C1 segment of cervical spinal cord (tissue), 14 donors: ENCODE data around the gene STIM1.
"Not testable (repeated sequence)": the region's sequence is repeated elsewhere in the genome, so short reads cannot be mapped to it uniquely, and the experiment has no call there.

Experiments used
- DNase-seq, 14 donors: peaks; one replicate each; lab custom pipeline; 2025; lab: John Stamatoyannopoulos, UW

STIM1 gene

DNA sequence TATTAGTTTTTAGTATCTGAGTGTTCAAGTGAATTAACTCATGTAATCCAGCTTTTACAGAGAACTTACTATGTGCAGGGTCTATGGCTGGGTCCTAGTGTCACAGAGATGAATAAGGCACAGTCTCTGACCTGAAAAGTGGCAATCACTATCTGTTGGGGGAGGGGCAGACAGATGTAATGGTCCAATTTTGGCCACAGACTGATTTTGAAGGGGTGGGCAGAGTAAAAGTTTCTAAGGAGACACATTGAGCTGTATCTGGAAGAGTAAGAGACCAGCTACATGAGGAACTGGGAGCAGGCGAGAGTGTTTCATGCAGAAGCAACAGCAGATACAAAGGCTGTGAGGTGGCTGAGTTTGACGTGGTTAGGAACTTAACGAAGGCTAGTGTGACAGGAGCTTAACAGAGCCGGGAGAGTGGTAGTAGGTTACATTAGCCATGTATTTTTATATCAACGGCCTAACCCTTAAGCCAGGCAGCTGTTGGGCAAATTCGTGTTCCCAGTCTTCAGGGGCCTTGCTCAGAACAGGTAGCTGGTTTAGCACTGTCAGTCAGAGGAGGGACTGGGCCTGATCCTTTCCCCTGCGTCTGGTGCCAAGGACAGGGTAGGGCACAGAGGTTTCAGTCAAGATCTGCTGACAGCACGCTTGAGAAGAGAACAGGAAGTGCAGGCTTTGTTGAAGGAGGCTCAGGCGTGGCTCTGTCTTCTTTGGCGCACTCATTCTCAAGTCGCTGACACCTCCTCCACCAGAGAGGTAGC, 1.4 kb upstream of the STIM1 start:
- DNase-seq: peak in 3 of 14 donors; percentile 33 to 51 (median 45)

DNA sequence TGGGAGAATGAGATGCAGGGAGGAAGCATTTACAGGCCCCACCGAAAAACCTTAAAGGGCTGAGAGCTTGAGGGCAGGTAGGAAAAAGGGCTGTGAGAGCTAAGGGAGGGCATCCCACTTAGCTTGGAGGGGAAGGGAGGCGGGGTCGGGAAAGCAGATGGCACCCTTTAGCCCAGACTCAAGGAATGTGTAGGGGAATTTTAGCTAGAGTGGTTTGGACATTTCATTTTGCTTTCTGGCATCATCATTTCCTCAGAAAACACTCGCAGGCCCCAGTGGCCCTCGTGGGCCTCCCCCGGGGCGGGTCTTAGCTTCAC, 846 bp upstream of the STIM1 start:
- DNase-seq: no peak

DNA sequence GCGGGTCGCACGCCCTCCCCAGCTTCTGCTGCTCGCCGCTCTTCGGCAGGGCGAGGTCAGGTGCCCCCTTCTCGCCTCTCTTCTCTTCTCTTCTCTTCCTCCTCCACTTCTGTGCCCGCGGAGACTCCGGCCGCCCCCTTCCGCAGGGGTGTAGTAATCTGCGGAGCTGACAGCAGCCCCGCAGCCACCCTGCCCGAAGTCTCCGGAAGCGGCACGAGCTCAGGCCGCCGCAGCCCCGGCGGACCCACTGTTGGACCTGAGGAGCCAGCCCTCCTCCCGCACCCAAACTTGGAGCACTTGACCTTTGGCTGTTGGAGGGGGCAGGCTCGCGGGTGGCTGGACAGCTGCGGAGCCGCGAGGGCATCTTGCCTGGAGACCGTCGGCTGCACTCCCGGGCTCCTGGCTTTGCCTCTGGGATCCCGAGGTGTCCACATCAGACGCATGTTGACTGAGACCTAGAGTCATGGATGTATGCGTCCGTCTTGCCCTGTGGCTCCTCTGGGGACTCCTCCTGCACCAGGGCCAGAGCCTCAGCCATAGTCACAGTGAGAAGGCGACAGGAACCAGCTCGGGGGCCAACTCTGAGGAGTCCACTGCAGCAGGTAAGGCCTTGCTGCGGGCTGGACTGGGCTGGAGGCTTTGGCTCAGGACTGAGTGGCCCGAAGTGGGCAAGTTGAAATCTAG, 486 bp downstream of the STIM1 start:
- DNase-seq: peak in 6 of 14 donors; percentile 32 to 59 (median 46)

DNA sequence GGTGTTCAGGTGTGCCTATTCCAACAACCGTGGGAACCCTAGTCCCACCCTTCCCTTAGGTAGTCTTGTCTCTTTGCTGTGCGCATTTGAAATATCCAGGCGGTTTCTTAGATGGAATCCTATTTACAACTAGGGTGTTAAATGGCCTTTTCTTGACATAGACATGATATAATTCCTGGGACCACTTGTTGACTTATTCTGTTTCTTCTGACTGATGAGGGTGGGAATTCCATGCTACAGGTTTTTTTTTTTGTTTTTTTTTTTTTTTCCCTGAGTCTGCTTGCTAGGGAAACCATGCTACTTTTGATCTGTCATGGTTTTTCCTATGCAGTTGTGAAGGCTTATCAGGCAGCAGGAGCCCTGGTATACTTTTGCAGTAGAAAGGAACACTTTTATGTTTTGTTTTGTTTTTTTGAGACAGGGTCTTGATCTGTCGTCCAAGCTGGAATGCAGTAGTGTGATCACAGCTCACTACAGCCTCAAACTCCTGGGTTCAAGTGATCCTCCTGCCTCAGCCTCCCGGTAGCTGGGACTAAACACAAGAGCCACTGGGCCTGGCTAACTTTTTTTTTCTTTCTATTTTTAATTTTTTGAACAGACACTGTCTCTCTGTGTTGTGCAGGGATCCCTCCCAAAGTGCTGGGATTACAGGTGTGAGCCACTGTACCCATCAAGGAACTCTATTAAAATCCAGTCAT, 1.5 kb downstream of the STIM1 start:
- DNase-seq: no peak

DNA sequence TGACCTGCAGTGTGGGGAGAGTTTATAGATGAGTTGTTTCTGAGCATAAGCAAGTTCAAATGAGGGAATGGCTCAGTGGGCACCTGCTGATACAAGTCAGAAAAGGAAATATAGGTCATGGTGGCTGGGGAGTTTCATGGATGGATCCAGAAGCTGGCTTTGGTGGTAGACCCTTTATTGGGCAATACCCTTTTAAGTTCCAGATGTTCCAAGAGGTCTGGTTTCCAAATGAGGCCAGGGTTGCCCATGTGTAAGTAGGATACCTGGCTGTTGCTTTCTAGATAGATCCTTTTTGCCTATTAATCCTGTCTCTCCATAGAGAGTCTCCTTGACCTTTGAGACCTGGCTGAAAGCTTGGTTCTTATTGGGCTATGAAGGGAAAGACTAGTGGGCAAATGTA, 2.2 kb downstream of the STIM1 start:
- no peak for DNase-seq

DNA sequence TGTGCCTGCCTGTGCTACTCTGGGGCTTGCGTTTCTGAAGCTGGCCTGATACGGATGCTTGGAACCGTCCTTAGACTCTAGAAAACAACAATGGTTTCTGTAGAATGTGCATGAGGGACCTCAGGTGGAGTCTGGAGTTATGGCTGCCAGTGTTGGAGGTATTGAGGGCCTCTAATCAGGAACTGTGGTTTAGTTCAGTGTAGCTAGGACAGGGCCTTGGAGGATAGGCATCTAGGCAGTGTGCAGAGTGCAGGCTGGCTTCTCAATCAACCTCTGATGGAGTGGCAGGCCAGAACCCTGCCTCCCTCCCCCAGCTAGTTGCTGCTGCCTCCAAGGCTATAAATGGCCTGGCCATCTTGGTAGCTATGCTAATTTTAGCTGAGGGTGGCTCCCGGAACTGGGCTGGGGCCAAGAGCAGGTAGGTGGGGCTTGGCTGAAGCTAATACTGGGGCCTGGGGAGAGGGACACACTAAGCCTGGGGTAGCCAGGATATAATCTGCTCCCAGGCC, 4.0 kb downstream of the STIM1 start:
- peak in 1 of 14 donors; percentile 42 for DNase-seq

DNA sequence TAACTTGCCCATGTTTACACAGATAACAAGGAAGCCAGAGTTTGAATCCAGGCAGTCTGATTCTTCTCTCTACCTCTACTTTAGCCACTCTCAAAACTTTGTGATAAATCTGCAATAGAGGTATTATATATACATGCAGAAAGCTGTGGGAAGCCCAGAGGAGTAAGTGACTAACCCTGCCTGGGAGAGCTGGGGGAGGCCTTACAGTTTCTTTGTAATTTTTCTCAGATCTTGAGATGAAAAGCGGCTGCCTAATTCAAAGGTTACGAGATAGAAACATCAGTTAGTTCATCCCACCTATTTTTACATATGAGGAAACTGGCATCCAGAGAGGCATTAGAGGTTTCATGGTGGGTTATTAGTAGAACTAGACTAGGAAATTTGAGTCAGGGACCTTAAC, 4.9 kb downstream of the STIM1 start:
- DNase-seq: no peak

DNA sequence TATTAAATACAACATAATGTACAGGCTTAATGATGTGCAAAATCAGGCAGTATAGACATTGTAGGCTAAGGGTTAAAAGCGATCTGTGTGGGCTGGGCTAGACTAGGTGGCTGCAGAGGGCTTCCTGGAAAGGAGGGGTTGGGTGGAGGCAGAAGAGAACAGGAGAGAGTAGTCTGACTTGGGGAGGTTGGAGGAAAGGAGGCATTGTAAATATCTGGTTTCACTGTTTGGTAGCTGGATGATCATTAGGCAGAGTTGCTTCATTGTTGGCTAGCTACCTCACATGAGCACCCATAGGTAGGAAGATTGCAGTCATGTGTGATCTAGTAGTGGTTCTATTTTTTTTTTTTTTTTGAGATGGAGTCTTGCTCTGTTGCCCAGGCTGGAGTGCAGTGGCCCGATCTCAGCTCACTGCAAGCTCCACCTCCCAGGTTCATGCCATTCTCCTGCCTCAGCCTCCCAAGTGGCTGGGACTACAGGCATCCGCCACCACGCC, 5.5 kb downstream of the STIM1 start:
- DNase-seq: not testable (repeated sequence)

DNA sequence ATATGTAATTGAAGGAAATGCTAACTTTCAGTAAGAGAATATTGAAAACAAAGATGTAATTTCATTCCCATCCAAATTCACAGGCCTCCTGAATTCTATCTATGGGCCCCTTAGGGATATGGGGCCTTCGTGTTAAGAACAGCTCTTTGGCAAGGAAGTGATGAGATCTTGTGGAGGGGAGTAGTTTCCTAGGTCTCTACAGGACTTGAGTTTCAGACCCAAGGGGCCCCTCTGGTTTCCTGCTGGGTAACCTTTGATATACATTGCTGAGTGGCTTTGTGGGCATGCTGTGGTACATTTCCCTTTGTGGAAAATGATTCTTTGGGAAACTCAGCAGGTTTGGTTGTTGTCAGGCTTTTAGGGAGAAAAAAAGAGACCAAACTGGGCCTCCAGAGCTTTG, 6.2 kb downstream of the STIM1 start:
- DNase-seq: no peak

DNA sequence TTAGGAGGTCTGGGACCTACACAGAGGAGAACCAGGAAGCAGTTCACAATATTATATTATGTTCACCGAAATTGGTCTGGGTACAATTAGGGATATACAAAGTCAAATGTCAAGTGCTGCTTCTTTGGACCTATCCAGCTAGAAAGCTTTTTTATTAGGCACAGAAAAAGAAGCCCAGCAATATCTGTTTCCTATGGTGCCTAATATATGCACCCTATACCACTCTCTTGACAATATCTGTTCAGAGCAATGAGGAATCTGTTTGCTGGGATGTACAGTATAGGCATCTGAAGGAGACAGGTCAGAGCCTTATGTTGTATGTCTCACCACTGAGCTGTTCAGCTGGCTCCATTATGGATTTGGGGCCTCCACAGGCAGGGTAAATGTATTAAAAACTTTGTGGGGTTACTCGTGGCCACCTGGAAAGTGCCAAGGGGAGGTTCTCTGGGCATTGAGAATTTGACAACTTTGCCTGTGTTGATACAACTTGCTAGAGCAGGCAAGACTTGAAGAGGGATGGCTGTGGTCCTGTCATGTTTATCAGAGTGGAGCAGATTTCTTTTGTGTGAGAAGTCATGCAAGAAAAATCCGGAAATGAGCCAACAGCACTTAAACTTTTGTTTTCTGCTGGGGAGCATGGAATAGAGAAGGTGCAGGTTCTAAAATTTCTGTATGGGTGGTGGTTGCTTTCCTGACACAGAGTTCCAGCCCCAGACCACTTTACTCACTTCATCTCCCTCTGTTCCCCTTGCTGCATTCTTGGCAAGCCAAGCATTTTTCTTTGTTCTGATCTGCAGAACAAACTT, 10.1 kb downstream of the STIM1 start:
- no peak for DNase-seq

DNA sequence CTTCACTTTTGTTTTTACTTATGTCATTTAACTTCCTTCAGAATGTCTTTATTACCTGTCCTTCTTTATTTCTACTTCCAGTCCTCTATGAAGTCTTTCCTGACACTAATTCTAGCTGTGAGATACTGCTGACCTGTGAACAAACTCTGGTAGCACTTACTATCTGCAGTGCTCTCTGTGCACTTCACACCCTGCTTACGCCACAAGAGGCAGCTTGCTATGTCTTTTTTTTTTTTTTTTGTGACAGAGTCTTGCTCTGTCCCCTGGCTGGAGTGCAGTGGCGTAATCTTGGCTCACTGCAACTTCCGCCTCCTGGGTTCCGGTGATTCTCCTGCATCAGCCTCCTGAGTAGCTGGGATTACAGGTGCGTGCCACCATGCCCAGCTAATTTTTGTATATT, 10.7 kb downstream of the STIM1 start:
- no peak for DNase-seq

DNA sequence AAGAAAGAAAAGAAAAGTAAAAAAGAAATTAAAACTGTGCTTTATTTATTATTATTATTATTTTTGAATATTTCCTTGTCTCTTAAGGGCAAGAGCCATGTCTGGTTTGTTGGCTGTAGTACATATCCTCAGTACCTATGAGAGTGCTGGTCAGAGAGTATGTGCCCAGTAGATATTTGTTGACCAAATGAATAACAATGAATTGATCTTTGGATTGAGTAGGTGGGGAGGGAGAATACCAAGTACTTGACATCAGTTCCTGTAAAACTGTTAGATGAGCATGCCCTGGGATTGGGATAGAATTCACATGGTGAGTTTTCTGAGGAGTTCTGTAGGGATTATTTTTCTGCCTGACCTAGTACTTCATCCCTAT, 11.4 kb downstream of the STIM1 start:
- DNase-seq: no peak

DNA sequence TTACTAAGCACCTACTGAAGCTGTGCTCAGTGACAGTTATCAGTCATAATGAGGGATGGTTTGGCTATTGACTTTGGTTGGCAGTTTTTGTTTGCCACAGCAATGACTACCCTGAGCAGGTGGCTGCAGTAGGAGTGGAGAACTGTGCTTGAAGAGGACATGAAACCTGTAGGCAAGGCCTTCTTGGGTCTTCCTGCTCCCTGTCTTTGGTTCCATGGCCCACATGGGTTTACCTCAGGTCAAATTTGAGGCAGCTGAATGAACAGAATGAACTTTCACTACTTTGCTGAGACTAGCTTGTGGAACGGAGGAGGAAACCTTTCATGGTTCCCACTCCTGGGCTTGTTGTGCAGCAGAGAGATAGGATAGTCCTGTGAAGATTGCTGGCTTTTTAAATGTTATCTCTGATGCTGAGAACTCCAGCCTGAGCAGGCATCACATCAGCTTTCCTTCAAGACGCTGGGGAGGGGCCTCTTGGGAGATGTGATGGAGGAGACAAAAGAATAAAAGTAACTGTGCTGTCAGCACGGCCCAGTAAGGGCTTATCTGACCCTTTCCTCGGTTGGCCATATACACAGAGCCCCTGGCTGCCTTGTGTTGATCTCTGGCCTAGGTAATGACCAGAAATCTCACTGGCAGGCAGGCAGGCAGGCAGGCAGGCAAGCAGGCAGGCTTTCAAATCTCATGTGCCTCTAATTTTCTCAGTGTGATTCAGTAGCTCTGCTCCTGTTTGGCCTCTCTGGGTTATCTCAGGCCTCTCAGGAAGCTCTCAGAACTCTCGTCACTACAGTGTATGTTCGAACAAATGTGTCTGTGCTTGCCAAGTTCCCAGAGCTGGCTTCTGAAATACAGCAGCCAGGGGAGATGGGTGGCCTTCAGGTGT, 12.0 kb downstream of the STIM1 start:
- no peak for DNase-seq

DNA sequence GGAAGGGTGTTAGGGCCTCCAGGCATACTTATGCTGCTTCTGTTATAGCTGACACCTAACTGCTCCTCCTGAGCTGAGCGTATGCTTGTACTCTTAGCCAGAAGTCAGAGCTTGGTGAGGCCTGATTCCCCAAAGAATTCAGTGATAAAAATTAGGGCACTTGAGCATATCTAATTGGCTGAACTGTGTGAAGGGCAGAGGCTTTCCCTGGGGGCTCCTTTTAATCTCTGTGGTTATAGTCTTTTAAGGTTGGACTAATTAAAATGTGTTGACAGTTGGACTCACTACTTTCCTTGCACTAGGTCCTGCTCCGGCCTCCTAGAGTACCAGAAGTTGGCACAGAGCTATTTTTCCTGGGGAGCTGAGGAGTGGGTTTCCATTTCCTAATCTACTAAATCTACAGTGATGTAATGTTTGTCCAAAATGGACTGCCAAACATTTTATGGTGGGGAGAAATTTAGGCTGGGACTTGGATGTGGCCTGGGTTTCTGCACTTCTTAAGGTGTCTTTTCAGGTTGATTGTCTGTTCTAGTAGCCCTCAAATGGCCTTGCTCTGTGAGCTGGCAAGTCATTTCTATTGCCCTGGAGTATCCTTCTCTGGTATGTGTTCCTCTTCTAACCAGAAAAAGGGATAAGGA, 18.4 kb downstream of the STIM1 start:
- DNase-seq: no peak

DNA sequence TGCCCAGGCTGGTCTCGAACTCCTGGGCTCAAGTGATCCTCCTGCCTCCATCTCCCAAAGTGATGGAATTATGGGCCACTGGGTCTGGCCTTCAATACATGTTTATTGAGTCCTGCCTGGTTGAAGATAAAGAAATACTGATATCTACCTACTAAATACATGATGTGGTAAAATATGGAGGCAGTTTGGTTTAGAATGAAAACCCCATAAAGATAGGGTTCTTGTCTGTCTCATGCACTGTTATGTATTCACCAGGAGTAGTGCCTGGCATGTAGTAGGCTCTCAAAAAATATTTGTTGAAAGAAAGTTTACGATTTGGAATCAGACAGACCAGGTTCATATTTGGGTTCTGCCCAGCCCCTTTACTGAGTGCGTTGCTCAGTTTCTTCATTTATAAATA, 21.1 kb downstream of the STIM1 start:
- no peak for DNase-seq

DNA sequence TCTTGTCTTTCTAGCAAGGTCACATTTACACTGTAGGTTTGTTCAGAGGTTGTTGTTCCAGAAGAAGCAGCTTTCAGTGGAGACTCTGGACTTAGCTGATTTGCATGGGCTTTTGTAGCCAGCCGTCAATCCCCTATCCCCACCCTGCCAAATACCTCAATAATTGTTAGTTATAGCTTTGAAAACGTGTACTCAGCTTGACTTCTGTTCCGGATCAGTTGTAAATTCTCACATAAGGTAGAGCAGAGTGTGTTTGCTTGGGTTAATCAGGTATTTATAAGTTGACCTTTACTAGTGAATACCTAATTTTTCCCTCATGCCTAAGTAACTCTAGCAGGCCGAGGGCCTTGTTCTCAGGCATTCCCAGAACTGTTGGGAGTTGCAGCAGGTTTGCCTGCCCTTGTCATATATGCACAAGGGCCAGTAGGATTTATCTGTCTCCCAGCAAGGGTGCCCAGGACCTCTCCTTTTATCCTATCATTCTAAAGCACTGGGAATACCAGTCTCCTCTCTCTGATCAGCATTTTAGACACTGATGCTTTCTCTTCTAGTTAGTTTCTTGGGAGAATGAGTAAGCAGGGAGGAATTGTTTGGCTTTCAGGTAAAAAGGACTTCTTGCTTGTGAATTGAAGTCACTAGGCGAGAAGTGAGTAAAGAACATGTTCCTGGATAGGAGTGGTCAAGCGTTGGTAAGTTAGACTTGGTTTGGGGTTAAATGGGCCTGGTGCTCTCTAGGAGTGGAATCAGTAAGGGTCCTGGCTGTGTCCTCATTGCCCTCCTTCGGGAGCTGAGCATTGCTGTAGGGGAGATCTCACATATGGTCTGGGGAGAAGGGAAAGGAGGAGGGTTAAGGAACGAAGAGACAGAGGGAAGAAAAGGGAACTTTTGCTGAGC, 22.1 kb downstream of the STIM1 start:
- no peak for DNase-seq

DNA sequence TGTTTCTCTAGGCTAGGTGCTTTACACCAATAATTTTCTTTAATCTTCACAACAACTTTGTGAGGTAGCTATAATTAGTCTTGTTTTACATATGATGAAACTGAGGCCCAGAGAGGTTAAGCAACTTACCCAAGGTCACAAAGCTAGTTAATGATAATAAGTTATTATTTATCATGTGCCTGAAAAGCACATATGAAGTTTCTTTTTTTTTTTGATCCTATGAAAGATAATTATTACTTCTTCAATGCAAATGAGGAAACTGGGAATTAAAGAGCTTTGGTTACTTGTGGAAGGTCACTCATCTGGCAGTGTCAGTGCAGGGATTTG, 22.8 kb downstream of the STIM1 start:
- no peak for DNase-seq

DNA sequence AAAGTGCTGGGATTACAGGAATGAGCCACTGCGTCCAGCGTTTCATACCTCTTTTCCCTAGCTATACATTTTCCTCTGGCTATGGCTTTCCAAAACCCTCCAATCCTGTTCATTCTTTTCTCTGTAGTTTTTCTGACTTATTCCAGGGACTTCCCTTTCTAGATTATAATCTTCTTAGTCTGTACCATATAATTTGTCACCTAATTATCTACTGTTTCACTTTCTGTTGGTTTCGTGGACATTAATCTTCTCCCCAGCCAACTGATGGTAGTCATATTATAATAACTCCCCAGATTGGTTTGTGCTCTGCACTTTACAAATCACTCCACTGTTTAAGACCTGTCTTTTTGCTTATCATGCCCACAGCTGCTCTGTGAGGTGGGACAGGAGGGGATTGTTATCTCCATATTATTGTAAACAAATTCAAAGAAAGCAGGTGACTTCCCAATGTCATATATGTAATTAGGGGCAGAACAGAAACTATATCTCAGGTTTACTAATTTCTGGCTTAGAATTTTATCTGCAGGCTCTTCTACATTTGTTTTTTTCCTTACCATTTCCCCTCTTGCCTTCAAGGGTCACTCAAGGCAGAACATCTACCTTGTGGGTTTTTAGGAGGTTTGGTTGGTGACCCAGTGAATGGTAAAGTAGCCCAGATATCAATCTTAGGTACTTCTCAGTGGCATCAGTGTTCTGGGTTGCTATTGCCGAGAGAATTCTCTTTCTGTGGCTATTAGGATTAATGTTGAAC, 23.9 kb downstream of the STIM1 start:
- no peak for DNase-seq
